ENCODE measurements around the gene TFF2.
A peak's percentile ranks its signal among the peaks of the same experiment; 100 is the strongest.

TFF2 gene

DNA sequence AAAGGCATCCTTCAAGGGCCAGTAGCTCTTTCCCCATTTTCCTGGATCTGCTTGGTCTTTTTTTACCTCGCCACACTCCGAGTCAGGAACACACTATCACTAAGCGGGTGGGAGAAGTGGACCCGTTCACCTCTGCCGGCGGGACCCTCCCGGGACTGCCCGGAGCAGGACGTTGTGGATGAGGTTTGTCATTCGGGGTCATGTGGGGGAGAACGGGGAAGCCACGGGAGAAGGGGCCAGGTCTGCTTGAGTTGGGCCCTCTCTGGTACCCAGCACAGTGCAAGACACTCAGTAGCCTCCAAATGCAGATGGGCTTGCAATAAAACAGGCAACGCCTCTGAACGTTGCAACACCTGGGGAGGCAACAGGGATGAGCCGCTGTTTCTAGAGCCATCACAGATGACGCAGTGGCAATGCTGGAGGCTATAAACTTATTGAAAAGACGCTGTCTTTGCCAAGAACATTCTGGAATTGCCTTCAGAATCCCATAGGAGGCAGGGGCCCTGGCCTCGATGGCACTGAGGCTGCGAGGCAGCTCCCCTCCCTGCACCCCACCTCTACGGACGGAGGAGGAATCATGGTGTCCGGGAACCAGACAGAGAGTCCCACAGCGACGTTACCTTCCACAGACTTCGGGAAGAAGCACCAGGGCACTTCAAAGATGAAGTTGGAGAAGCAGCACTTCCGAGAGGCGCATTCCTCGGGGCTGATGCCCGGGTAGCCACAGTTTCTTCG lies 3.8 kb downstream of the TFF2 start:
- no peak for DNase-seq (ENCODE audit: low read depth)

DNA sequence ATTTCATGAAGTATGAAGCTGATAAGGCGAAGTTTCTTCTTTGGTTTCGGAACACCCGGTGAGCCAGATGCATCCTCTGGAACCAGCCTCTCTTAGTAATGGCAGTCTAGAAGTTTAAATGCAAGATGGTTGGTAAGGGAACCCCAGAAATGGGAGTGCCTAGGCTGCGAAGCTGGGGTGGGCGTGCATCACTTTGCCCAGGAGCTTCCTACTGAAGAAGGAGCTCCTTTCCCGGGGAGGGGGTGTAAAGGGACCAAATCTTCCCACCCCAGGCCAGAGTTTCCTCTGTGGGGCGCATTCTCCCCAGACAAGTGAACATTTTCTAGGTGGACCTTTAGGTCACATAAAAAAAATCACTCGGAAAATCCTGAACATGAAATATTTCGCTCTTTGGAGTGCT lies 4.4 kb downstream of the TFF2 start:
- no peak for DNase-seq (ENCODE audit: low read depth)

DNA sequence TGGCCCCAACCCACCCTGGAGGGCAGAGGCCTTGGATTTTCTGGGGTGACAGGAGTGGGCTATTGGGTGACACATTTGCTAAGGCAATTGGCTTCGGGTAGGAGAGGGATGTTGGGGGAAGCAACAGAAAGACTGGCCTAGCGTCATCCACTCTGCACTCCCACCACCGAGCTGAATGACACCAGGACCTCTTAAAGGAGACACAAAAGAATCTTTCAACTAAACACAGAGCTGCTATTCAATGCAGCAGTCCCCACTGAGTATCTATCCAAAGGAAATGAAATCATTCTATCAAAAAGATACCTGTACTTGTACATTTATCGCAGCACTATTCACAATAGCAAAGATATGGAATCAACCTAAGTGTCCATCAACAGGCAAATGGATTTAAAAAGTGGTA lies 6.2 kb downstream of the TFF2 start:
- no peak for DNase-seq (ENCODE audit: low read depth)

DNA sequence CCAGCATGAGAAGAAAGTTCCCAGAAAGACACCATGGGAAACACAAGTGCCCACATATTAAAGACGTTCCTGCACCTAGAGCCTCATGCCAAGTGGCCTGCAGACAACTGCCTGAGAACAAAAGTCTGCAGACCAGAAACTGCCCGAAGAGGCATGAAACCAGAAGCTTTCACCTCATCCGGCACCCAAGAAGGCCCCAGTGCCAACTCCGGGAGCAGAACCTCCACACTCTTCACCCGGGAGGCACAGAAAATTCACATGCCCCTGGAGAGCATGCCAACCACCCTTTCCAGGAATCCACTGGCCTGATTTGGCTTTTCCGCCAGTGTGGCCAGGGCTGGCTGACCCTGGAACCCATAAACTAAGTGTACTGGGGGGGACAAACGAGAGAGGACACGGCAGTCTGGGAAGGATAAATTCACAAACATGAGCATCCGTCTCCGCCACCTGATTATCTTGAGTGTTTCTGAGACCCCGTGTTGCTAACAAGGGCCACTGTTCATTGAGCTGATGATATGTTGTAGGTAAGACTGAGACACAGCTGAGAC lies 6.8 kb downstream of the TFF2 start:
- no peak for DNase-seq (ENCODE audit: low read depth)

DNA sequence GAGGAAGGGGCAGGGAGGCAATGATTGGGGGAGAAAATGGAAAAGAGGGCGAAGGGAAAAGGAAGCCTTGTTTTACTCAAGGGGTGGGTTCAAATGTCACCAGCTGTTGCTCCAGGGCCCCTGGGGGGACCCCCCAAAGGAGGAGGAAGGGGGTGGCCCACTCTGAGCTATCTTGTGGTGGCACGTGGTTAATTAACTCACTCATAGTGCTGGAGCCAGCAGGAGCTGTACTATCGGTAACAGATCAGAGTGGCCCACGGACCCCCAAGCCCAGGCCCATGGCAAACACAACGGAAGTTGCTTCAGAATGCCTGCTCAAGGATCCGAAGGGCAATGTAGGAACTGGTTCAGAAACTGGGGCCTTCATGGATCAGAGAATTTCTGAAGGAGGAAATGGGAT lies 7.2 kb downstream of the TFF2 start:
- DNase-seq (ENCODE audit: low read depth) = no peak

DNA sequence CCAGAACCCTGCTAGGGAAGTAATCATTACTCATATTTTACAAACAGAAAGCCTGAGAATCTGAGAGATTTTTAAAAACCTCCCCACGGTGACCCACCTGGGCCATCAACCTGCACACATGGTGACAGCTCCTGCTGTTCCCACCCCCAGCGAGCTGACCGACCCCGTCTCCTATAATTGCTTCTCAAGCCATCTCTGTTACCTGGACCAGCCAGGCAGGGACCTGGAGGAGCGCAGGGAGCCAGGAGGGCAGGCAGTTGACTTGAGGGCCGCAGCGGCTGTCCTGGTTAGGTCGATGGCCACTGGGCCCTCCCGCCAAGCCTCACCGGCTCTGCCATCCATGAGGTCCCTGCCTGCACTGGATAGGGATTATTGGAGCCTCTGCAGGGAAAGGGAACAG lies 7.7 kb downstream of the TFF2 start:
- DNase-seq (ENCODE audit: low read depth) = no peak

DNA sequence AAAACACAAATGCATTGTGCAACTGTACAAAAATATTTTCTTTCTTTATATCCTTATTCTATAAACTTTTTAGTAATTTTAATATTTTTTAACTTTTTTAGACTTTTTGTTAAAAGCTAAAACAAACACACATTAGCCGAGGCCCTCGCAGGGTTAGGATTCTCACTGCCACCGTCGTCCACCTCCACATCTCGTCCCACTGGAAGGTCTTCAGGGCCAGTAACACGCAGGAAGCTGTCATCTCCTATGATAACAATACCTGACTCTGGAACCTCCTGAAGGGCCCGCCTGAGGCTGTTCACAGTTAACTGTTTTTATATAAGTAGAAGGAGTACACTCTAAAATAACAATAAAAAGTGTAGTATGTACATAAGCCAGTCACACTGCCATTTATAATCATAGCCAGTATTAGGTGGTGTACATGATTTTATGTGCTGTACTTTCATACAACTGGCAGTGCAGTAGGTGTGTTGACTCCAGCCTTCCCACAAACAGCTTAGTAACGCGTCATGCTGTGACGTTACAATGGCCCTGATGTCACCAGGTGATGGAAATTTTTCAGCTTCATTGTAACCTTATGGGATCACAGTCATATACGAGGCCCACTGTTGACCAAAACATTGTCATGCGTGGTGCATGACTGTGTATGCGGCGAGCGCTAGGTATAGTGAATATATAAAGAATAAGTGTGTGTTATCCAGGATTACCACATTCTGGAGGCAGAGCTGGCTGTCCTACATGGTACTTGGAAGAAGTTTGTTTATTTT lies 8.8 kb downstream of the TFF2 start:
- DNase-seq (ENCODE audit: low read depth) = no peak

DNA sequence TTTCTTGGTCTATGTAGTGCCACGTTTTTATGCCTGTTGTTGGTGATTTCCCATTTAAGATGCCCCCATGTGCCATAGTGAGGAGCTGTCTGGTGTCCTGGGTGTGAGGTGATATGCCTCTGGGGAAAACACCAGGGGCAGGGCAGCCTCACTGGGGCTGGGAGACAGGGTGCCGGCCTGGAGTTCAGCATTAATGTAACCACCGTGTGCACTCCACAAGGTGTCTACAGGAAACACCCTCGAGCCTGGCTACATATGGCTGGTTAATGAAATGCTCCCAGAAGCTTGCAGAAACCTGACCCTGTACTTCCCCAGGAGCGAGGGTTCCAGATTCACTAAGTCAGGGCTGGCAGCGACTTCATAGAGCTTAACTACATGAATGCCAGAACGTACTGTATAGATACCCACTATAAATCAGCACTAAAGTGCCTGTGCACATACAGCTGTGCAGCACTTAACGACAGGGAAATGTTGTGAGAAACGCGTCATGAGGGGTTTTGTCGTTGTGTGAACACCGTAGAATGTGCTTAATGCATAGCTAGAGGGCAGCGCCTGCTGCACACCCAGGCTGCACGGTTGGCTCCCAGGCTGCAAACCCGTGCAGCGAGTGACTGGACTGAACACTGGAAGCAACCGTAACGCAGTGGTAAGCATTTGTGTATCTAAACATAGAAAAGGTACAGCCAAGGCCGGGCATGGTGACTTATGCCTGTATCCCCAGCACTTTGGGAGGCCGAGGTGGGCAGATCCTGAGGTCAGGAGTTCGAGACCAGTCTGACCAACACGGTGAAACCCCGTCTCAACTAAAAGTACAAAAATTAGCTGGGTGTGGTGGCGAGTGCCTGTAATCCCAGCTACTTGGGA lies 10.4 kb downstream of the TFF2 start:
- DNase-seq (ENCODE audit: low read depth) = no peak

DNA sequence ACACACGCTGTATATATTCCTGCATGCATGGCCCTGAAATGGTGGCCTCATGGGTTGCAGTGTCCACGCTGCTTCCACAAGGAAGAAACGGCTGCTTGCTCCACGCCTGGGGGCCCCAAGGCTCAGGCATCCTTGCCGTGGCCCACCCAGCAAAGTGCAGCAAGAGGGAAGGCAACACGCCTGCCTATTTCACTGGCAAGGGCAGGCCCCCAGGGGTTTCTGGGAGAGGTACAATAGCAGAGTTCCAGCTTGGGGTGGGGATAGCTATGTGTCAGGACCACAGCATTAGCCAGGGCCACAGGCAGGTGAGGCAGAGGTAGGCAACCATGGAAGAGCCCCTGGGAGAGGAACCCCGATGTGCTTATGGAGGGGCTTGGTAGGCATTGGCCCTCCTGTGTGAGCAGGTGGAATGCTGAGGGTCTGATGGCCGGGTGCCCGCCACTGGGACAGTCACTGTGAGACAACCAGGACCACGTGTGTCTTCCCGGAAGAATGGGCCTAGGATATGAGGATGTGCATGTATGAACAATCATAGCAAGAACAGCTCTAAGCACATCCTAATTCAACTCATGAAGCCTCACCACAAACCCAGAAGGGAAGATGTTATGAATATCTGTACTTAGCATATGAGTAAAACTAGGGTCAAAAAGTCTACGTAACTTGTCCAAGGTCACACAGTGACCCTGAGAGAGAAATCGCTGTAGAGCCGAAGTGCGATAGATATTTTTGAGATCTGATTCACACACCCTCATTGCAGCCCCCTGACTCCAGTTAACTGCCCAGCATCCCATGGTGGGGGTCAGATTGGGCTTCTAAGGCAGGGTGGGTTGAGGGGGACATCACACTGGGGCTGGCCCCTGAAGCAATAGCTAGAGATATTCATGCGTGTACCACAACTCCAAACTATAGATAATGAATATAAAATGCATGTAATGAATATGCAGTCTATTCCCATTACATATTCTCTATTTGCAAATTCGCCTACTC lies 11.8 kb downstream of the TFF2 start:
- DNase-seq (ENCODE audit: low read depth) = no peak

DNA sequence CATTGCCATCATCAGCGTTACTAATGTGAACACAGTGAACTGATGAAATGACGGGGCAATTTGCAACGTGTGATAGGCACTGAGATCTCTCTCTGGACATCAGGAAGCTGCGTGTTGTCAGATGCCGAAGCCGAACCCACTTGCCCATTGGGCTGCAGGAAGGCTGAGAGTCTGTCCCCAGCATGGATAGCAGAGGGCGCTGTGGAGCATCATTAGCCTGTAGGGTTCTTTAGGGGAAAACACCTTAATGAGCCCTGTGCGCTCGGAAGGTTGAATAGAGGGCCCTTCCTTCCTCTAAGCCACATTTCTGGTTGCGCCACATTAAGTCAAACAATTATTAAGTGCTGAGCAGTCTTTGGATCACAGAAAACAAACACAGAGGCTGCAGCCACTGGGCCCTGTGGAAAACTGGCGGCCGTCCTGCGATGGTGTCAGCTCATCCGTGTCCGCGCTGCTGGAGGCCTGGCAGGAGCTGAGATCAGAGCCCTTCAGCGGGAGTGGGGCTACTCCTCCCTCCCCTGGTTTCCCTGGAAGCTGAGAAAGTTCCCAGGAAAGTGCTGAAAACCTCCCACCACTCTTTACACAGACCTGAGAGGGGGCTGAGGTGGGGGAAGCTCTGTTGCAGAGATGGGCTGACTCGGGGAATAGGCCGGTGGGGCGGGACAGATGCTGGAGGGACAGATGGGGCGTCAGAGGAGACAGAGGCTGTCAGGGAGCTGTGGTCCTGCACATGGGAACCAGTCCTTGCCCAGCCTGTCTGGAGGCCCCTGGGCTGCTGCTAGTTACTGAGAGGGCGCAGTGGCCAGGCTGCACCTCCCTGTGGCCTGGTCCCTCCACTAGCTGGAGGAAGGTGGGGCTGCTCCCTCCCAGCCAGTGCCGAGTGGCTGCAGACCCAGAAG lies 12.7 kb downstream of the TFF2 start:
- peak; percentile 83 for DNase-seq (ENCODE audit: low read depth)

DNA sequence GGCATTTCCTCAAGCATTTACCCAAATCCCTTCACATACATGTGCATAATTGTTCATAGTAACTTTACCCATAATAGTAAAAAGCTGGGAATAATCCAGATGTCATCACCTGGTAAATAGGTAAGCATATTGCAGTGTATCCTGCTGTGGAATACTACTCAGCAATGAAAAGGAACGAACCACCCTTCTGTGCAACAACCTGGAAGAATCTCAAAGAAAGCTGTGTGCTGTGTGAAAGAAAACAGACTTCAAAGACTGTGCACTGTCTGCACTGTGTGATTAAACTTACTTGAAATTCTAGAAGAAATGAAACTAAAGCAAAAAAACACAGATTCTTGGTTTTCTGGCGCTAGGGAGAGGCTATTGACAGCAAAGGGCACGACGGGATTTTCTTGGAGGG lies 13.5 kb downstream of the TFF2 start:
- DNase-seq (ENCODE audit: low read depth) = no peak

DNA sequence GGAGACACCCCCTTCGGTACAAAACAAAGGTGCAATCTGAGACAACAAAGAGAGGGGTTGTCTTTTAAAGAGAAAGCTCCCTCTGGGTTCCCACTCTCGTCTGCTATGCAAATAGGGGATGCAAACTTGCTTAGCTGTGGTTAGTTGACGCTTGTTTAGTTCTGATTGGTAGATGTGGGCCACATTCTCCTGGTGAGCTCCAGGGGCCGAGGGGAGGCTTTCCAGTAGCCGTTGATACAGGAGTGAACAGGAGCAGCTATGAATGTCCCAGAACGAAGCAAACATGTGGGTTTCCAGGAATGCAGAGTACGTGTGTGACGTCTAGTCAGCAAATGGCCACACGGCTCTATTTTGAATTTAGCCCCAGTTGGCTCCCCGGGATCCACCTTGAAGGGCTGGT lies 14.7 kb downstream of the TFF2 start:
- no peak for DNase-seq (ENCODE audit: low read depth)

DNA sequence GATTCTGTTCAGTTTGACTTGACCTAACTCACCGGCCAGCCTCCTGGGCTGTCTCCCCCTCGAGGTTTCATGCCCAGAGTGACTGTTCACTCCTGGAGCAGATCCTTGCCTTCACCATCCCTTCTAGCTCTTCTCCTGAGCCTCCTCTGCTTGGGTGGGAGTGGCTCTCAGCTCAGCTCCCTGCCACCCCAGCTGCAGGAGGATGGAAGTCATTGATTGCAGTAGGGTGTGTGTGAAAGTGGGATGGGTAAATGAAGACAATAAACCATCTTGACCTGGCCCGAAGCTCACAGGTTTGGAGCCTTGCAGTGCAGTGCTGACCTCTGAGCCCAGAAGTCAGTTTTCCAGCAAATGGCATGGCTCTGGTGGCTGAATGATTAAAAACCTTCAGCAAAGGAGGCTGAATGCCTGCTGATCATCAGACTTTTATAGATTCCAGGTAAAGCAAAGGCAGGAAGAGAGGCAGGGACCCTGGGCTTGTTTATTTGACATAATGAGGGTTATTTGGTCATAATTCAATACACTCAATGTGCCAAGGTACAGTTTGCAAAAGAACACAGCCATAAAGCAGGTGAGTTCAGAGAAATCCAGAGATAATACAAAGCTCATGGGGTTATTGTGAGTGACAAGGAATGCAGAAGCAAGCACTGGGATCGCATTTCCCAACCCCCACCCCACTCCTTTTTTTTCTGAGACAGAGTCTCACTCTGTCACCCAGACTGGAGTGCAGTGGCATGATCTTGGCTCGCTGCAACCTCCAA lies 18.1 kb downstream of the TFF2 start:
- DNase-seq (ENCODE audit: low read depth) = no peak

DNA sequence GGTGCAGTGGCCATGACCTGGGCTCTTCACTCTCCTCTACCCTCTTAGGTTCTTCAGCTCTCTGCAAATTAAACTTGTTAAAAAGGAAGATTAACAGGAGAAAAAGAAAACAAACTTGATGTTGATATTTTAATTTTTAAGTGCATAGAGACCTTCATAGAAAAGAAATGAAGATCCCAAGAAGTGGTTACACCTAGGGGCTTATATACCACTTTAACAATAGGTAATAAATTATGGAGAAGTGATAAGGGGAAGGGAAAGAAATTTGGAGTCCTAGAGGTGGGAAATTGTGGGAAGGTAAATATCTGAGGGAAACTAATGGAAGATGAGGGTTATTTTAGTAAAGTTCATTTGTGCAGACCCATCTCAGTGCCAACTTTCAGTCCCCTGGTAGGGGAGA lies 19.1 kb downstream of the TFF2 start:
- no peak for DNase-seq (ENCODE audit: low read depth)

DNA sequence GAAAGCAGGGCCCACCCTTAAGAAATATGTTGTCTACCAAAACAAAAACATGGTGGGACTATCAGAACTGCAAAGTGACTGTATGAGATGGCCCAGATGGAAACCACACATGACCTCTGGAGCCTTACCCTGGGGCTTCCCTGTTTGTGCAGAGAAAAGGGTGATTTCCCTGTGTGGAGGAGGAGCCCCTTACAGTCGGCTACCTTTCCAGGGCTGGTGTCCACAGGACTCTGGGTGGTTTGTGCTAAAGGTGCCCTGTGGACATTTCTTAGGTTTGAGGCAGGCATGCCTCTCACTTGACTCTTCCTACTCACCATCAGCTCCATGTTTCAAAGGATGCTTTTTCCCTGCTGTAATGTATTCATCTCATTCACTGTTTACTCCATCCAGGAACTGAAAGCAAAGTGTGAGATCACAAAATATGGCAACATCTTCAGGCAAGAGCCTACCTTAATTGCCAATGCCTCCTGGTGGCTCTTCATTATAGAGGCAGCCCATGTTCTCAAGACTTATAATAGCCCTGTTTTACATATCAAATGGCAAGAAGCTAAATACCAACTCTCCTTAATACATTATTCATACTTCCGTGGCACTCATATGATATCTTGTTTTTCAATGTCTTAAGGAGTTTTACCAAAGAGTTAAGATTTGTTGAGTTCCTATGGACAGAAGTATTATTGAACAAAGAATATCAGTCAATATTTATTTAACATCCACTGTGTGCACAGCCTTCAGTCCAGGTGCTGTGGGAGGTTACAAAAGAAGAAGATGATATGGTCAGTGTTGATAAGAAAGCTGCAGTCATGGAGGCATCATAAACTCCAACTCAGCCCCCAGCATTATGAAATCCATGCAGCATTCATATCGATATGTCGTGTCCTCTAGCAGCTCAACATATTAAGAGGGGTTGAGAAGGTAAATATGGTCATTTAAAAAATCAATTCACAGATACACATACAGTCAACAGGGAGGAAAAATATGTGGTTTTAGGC lies 20.1 kb downstream of the TFF2 start:
- no peak for DNase-seq (ENCODE audit: low read depth)

DNA sequence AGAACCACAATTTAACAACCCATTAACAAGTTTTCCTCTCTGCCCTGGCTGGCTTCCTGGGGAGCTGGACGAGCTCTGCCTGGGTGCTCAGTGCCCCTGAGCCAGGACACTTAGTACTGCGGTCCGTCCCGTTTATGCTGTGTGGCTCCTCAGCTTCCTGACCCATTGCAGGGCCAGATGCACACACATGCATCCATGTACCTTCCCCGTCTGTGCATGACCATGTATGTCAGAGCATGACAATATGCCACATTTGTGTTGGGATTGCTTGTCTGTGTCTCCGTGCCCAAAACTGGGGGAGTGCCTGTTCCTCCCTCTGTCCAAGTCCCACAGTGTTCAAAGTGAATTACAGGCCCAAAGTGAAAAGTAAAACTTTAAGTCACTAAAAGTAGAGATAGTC lies 25.9 kb downstream of the TFF2 start:
- no peak for DNase-seq (ENCODE audit: low read depth)

DNA sequence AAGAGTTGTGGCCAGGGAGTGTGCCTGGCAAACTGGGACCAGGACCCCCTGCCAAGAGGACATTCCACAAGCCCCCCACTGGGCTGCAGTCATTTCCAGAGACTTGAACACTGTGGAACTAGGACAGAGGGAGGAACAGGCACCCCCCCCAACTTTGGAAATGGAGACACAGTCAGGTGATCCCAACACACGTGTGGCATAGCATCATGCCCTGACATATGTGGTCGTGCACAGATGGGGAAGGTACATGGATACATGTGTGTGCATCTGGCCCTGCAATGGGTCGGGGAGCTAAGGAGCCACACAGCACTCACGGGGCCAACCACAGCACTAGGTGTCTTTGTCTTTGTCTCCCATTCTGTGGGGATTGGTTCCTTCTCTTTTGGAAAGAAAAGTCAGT lies 28.9 kb downstream of the TFF2 start:
- DNase-seq (ENCODE audit: low read depth) = no peak

DNA sequence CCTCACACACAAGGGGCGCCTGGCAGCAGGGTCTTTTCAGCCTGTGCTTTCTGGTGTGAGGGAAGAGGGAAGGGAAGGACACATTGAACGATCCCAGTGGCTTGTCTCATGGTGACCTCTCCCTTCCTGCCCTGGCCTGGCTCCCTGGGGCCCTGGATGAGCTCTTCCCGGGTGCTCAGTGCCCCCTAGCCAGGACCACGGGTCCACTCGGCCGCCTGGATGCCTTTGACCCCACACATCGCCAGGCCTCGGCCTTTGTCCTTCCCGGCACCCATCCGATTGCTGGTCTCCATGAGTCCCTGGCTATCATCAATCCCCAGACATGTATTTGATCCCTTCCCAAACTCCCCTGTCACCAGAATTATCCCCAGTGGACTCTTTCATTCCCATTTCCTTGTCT lies 29.6 kb downstream of the TFF2 start:
- no peak for DNase-seq (ENCODE audit: low read depth)

All from stimulated activated CD8-positive, alpha-beta memory T cell treated with anti-CD3 and anti-CD28 coated beads, Interleukin-15, amount 100 ng/mL, for 1 hour (primary cell).